ENCODE results near the gene LAMA4. TPM values are rescaled to one million over a fixed set of nuclear protein-coding genes. Genes with fewer than 3 reads are reported as not detected.

The LAMA4 gene
- total and polyA plus RNA-seq, 2 of the 13 experiments (the other 11 are each of a cell fraction or from before 2014, with no cell fraction given): not detected

DNA sequence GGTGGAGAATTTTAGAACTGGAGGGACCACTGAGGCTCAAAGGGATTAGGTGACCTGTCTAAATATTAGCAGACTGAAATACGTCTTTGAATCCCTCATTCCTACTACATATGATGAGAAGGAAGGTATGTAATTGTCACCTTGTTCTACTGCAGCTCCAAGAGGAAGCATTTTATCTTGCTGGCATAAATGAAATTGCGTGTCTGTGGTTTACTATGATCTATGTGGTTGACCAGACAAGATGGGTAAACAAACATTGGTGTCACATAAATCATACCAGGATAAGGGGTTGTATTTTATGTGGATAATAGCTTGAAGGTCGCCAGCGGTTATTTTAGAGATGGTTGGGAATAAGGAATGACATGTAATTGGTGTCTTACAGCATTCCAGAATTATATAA, 78.2 kb downstream of the LAMA4 start:
- no peaks in the 10 kb centered on the region for H3K79me2 ChIP-seq (ENCODE audit: insufficient read depth, low read length)

More for the DNA sequence above, 78.2 kb downstream of the LAMA4 start:
- POLR2A ChIA-PET: no interaction called here
- Histone ChIP-seq H2AFZ (ENCODE audit: low read length) (no peak overlapping the region), H3K27ac (ENCODE audit: extremely low read length, insufficient read depth, low read length) (no peak overlapping the region), H3K9ac (ENCODE audit: insufficient read depth, low read depth, low read length) (no peak overlapping the region), H3K27me3 (ENCODE audit: control insufficient read depth in 1 of 2, insufficient read depth in 2 of 2, low read length in 2 of 2) (peaks cover 0 to 11% of the 10 kb centered on the region in 2 experiments; a peak in 3 of 5 replicates), H3K9me3 (ENCODE audit: low read length) (no peaks in the 10 kb centered on the region), H3K4me2 (ENCODE audit: low read depth, low read length) (no peak overlapping the region), H3K4me3 (replicated peaks in 1 of 3; ENCODE audit: insufficient read depth in 1 of 3, low read depth in 2 of 3, low read length in 3 of 3) (no peak overlapping the region), H3K36me3 (replicated peaks in 1 of 2; ENCODE audit: control insufficient read depth in 1 of 2, insufficient read depth in 2 of 2, low read length in 2 of 2) (no peaks in the 10 kb centered on the region), H4K20me1 (ENCODE audit: insufficient read depth, low read length) (no peaks in the 10 kb centered on the region), H3K4me1 (ENCODE audit: insufficient read depth, low read length) (no peaks in the 10 kb centered on the region)
- TF ChIP-seq TEAD2 (CRISPR knock-in tag; IDR thresholded peaks at IDR 0.05) (no peak), ZNF562 (CRISPR knock-in tag; IDR thresholded peaks at IDR 0.05; ENCODE audit: borderline replicate concordance) (no peak), SIX4 (CRISPR knock-in tag; IDR thresholded peaks at IDR 0.05) (no peak), MTF1 (CRISPR knock-in tag; IDR thresholded peaks at IDR 0.05) (no peak), DNMT1 (CRISPR knock-in tag; IDR thresholded peaks at IDR 0.05) (no peak), ZNF207 (IDR thresholded peaks at IDR 0.05; ENCODE audit: borderline replicate concordance) (no peak)
- TF ChIP-seq, protein P1, sequence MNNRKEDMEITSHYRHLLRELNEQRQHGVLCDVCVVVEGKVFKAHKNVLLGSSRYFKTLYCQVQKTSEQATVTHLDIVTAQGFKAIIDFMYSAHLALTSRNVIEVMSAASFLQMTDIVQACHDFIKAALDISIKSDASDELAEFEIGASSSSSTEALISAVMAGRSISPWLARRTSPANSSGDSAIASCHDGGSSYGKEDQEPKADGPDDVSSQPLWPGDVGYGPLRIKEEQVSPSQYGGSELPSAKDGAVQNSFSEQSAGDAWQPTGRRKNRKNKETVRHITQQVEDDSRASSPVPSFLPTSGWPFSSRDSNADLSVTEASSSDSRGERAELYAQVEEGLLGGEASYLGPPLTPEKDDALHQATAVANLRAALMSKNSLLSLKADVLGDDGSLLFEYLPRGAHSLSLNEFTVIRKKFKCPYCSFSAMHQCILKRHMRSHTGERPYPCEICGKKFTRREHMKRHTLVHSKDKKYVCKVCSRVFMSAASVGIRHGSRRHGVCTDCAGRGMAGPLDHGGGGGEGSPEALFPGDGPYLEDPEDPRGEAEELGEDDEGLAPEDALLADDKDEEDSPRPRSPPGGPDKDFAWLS (CRISPR knock-in tag; IDR thresholded peaks at IDR 0.05; ENCODE audit: borderline replicate concordance): no peak
- TF ChIP-seq, protein P2, sequence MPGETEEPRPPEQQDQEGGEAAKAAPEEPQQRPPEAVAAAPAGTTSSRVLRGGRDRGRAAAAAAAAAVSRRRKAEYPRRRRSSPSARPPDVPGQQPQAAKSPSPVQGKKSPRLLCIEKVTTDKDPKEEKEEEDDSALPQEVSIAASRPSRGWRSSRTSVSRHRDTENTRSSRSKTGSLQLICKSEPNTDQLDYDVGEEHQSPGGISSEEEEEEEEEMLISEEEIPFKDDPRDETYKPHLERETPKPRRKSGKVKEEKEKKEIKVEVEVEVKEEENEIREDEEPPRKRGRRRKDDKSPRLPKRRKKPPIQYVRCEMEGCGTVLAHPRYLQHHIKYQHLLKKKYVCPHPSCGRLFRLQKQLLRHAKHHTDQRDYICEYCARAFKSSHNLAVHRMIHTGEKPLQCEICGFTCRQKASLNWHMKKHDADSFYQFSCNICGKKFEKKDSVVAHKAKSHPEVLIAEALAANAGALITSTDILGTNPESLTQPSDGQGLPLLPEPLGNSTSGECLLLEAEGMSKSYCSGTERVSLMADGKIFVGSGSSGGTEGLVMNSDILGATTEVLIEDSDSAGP (CRISPR knock-in tag; IDR thresholded peaks at IDR 0.05; ENCODE audit: borderline replicate concordance): no peak
- 1% methylated on average over 4 of the region's 4 CpGs for WGBS (ENCODE audit: low lambda C conversion rate)
- DNase-seq (ENCODE audit: low spot score) (no peak), FAIRE-seq (no peak), ATAC-seq (no peak)
- intact Hi-C loops (cut with micrococcal nuclease; ENCODE audit: unreplicated experiment) (no loop called here), in situ Hi-C loops (cut with HindIII; ENCODE audit: extremely low pct_ligation_motif_present, low pct_unique_long_range_greater_than_20kb) (loop anchor here (5.0 kb wide), 1 partner anchor 131 kb away; no protein-coding TSS in a partner anchor)
- BruUV-seq (replicated peaks): no TSS peak
- CTCF ChIA-PET (ENCODE audit: low intra/inter-chr PET ratio, low total read pairs): no interaction called here
